HUES48 (cell line): ENCODE measurements around the gene PEG3.

ENCODE experiments used
- H3K27ac ChIP-seq: one replicate; pipeline ENCODE4 v1.7.0; 2013; ENCODE audit warnings: low read depth, low read length, inconsistent platforms
- H3K27me3 ChIP-seq: 2 replicates; pipeline ENCODE4 v1.6.1; 2013; ENCODE audit warnings: mild to moderate bottlenecking, low read length; ENCODE audit not compliant: control insufficient read depth, insufficient read depth
- H3K36me3 ChIP-seq: 2 replicates; pipeline ENCODE4 v1.6.1; 2013; ENCODE audit warnings: low read length; ENCODE audit not compliant: control insufficient read depth, insufficient read depth
- H3K4me1 ChIP-seq: 2 replicates; pipeline ENCODE4 v1.6.1; 2013; ENCODE audit warnings: mild to moderate bottlenecking, low read length; ENCODE audit not compliant: control insufficient read depth, insufficient read depth
- H3K4me3 ChIP-seq: 2 replicates; pipeline ENCODE4 v1.5.1; 2013; ENCODE audit warnings: mild to moderate bottlenecking, low read depth, low read length
- H3K9ac ChIP-seq: 2 replicates; pipeline ENCODE4 v1.6.1; 2013; ENCODE audit warnings: mild to moderate bottlenecking, low read depth, low read length, moderate library complexity
- H3K9me3 ChIP-seq: 2 replicates; pipeline ENCODE4 v1.6.1; 2013; ENCODE audit warnings: low read length; ENCODE audit not compliant: control insufficient read depth, insufficient read depth

PEG3 gene

GRCh38 chr19:56838909-56839651 is 1.4 kb downstream of the PEG3 start:
- Histone ChIP-seq H3K36me3 (no peaks in the 10 kb centered on the region), H3K4me1 (no peaks in the 10 kb centered on the region), H3K9me3 (peaks cover 100% of the 10 kb centered on the region), H3K27ac (no peak overlapping the region), H3K4me3 (peak overlapping the region; percentile 46; the same call in 1 of the 2 replicates), H3K27me3 (no peaks in the 10 kb centered on the region), H3K9ac (no peak overlapping the region)

GRCh38 chr19:56838024-56838908 is 2.3 kb downstream of the PEG3 start:
- no peaks in the 10 kb centered on the region for H3K27me3 ChIP-seq
- H3K9ac ChIP-seq, result no peak overlapping the region
- H3K9me3 ChIP-seq, result peaks cover 100% of the 10 kb centered on the region
- H3K36me3 ChIP-seq, result no peaks in the 10 kb centered on the region
- H3K4me3 ChIP-seq, result peak overlapping the region; percentile 46
- peak overlapping the region; percentile 12 for H3K27ac ChIP-seq
- no peaks in the 10 kb centered on the region for H3K4me1 ChIP-seq

GRCh38 chr19:56837492-56838023 is 3.0 kb downstream of the PEG3 start:
- Histone ChIP-seq H3K9ac (no peak overlapping the region), H3K27ac (no peak overlapping the region), H3K27me3 (no peaks in the 10 kb centered on the region), H3K36me3 (no peaks in the 10 kb centered on the region), H3K9me3 (peaks cover 100% of the 10 kb centered on the region), H3K4me1 (no peaks in the 10 kb centered on the region), H3K4me3 (peak overlapping the region; percentile 46)

GRCh38 chr19:56837004-56837403 is 3.5 kb downstream of the PEG3 start:
- H3K9ac ChIP-seq, result no peak overlapping the region
- H3K36me3 ChIP-seq, result no peaks in the 10 kb centered on the region
- no peaks in the 10 kb centered on the region for H3K27me3 ChIP-seq
- H3K4me3 ChIP-seq, result 0 out of 2 replicates have a peak overlapping the region, but pooled peaks have one; percentile 46
- H3K27ac ChIP-seq, result no peak overlapping the region
- no peaks in the 10 kb centered on the region for H3K4me1 ChIP-seq
- peaks cover 100% of the 10 kb centered on the region for H3K9me3 ChIP-seq

- Histone ChIP-seq H3K9ac (no peak overlapping the region), H3K36me3 (no peaks in the 10 kb centered on the region), H3K4me1 (no peaks in the 10 kb centered on the region), H3K27me3 (no peaks in the 10 kb centered on the region), H3K4me3 (no peak overlapping the region), H3K9me3 (peaks cover 100% of the 10 kb centered on the region), H3K27ac (no peak overlapping the region)
Measured at GRCh38 chr19:56836059-56836458, 4.5 kb downstream of the PEG3 start.

GRCh38 chr19:56835401-56835800 is 5.1 kb downstream of the PEG3 start:
- H3K4me1 ChIP-seq, result no peaks in the 10 kb centered on the region
- no peak overlapping the region for H3K27ac ChIP-seq
- H3K9me3 ChIP-seq, result peaks cover 100% of the 10 kb centered on the region
- H3K9ac ChIP-seq, result no peak overlapping the region
- no peak overlapping the region for H3K4me3 ChIP-seq
- H3K27me3 ChIP-seq, result no peaks in the 10 kb centered on the region
- H3K36me3 ChIP-seq, result no peaks in the 10 kb centered on the region

GRCh38 chr19:56834564-56835375 is 5.8 kb downstream of the PEG3 start:
- Histone ChIP-seq H3K4me3 (no peak overlapping the region), H3K27ac (no peak overlapping the region), H3K9me3 (peaks cover 100% of the 10 kb centered on the region), H3K36me3 (no peaks in the 10 kb centered on the region), H3K4me1 (no peaks in the 10 kb centered on the region), H3K9ac (no peak overlapping the region), H3K27me3 (no peaks in the 10 kb centered on the region)

GRCh38 chr19:56832352-56832928 is 8.1 kb downstream of the PEG3 start:
- H3K27ac ChIP-seq, result no peak overlapping the region
- H3K9ac ChIP-seq, result no peak overlapping the region
- H3K4me3 ChIP-seq, result no peak overlapping the region
- no peaks in the 10 kb centered on the region for H3K4me1 ChIP-seq
- H3K9me3 ChIP-seq, result peaks cover 98% of the 10 kb centered on the region
- no peaks in the 10 kb centered on the region for H3K36me3 ChIP-seq
- no peaks in the 10 kb centered on the region for H3K27me3 ChIP-seq

- H3K9me3 ChIP-seq, result peaks cover 97% of the 10 kb centered on the region
Measured at GRCh38 chr19:56831255-56831654, 9.3 kb downstream of the PEG3 start.

GRCh38 chr19:56829596-56829995 is 10.9 kb downstream of the PEG3 start:
- H3K36me3 ChIP-seq, result no peaks in the 10 kb centered on the region
- H3K9ac ChIP-seq, result no peak overlapping the region
- no peaks in the 10 kb centered on the region for H3K27me3 ChIP-seq
- no peak overlapping the region for H3K4me3 ChIP-seq
- peaks cover 97% of the 10 kb centered on the region for H3K9me3 ChIP-seq
- no peak overlapping the region for H3K27ac ChIP-seq
- no peaks in the 10 kb centered on the region for H3K4me1 ChIP-seq

More at GRCh38 chr19:56831255-56831654, 9.3 kb downstream of the PEG3 start:
- no peaks in the 10 kb centered on the region for H3K4me1 ChIP-seq
- H3K36me3 ChIP-seq, result no peaks in the 10 kb centered on the region
- no peak overlapping the region for H3K27ac ChIP-seq
- H3K9ac ChIP-seq, result no peak overlapping the region
- no peaks in the 10 kb centered on the region for H3K27me3 ChIP-seq
- H3K4me3 ChIP-seq, result no peak overlapping the region
